GM20000 (cell line): ENCODE data around the gene LTBP1.

ENCODE experiments used
- DNase-seq: peaks from one replicate; pipeline ENCODE4 v3.0.0; 2012; ENCODE audit warnings: low spot score
- CTCF ChIP-seq: IDR thresholded peaks from 2 replicates; pipeline ENCODE4 v1.5.1; 2012; ENCODE audit warnings: mild to moderate bottlenecking, control low read depth; ENCODE audit errors: extremely low read depth, missing control alignments

The LTBP1 gene

GRCh38 chr2:32932825-32933755 is 13.7 kb upstream of the LTBP1 start:
- TF ChIP-seq CTCF = no peak
- DNase-seq = no peak

- TF ChIP-seq CTCF = no peak
- DNase-seq = no peak
Measured at GRCh38 chr2:32933756-32934095, 13.0 kb upstream of the LTBP1 start.

- no peak for TF ChIP-seq CTCF
- DNase-seq = no peak
Measured at GRCh38 chr2:32937602-32938448, 8.9 kb upstream of the LTBP1 start.

- no peak for DNase-seq
- TF ChIP-seq CTCF = no peak
Measured at GRCh38 chr2:32938934-32939333, 7.8 kb upstream of the LTBP1 start.

GRCh38 chr2:32940316-32940997 is 6.3 kb upstream of the LTBP1 start:
- DNase-seq = no peak
- TF ChIP-seq CTCF = no peak

- no peak for DNase-seq
- TF ChIP-seq CTCF = no peak
Measured at GRCh38 chr2:32941944-32942690, 4.6 kb upstream of the LTBP1 start.
